BE2C (cell line): ENCODE results near the gene GPC5.

ENCODE experiments used
- DNase-seq: peaks from one replicate; pipeline ENCODE4 v3.0.0-alpha.2; 2020
- H3K27me3 ChIP-seq: fragments of 250-450 bp; sonication (Bioruptor Pico); 2 replicates; pipeline ENCODE4 v1.5.1; 2020; ENCODE audit warnings: mild to moderate bottlenecking
- H3K36me3 ChIP-seq: fragments of 250-450 bp; sonication (Bioruptor Pico); 2 replicates; pipeline ENCODE4 v1.5.1; 2020; ENCODE audit warnings: mild to moderate bottlenecking
- H3K4me1 ChIP-seq: fragments of 250-450 bp; sonication (Bioruptor Pico); 2 replicates; pipeline ENCODE4 v1.5.1; 2020
- H3K4me3 ChIP-seq: 2 replicates; pipeline ENCODE4 v1.5.1; 2011; ENCODE audit warnings: low read depth, low read length
- H3K9me3 ChIP-seq: fragments of 250-450 bp; sonication (Bioruptor Pico); 2 replicates; pipeline ENCODE4 v1.5.1; 2020
- CTCF ChIP-seq: IDR thresholded peaks from 2 replicates; pipeline ENCODE4 v1.5.1; 2012; ENCODE audit warnings: mild to moderate bottlenecking, low read depth, low read length

GPC5 gene

GRCh38 chr13:91690944-91691343 is 292.5 kb downstream of the GPC5 start:
- Histone ChIP-seq H3K4me3 (no peak overlapping the region), H3K4me1 (no peaks in the 10 kb centered on the region), H3K36me3 (no peaks in the 10 kb centered on the region), H3K27me3 (no peaks in the 10 kb centered on the region), H3K9me3 (no peaks in the 10 kb centered on the region)
- no peak for DNase-seq
- no peak for TF ChIP-seq CTCF

- TF ChIP-seq CTCF: no peak
- Histone ChIP-seq H3K4me3 (no peak overlapping the region), H3K4me1 (no peaks in the 10 kb centered on the region), H3K27me3 (no peaks in the 10 kb centered on the region), H3K36me3 (no peaks in the 10 kb centered on the region), H3K9me3 (no peaks in the 10 kb centered on the region)
- no peak for DNase-seq
These were observed 295.0 kb downstream of the GPC5 start for GRCh38 chr13:91693466-91693865.

- Histone ChIP-seq H3K4me3 (no peak overlapping the region), H3K27me3 (no peaks in the 10 kb centered on the region), H3K4me1 (no peaks in the 10 kb centered on the region), H3K9me3 (no peaks in the 10 kb centered on the region), H3K36me3 (no peaks in the 10 kb centered on the region)
- DNase-seq: no peak
- no peak for TF ChIP-seq CTCF
These were observed 299.9 kb downstream of the GPC5 start for GRCh38 chr13:91698308-91698707.

GRCh38 chr13:91698767-91699166 is 300.3 kb downstream of the GPC5 start:
- H3K9me3 ChIP-seq: no peaks in the 10 kb centered on the region
- H3K4me1 ChIP-seq: no peaks in the 10 kb centered on the region
- no peak for DNase-seq
- no peak overlapping the region for H3K4me3 ChIP-seq
- H3K27me3 ChIP-seq: no peaks in the 10 kb centered on the region
- no peaks in the 10 kb centered on the region for H3K36me3 ChIP-seq
- no peak for TF ChIP-seq CTCF

- Histone ChIP-seq H3K4me1 (no peaks in the 10 kb centered on the region), H3K36me3 (no peaks in the 10 kb centered on the region)
- peak; percentile 22; the same call in 1 of the 2 replicates for TF ChIP-seq CTCF
These were observed 301.4 kb downstream of the GPC5 start for GRCh38 chr13:91699863-91700262.

GRCh38 chr13:91701975-91702374 is 303.6 kb downstream of the GPC5 start:
- DNase-seq: no peak
- no peaks in the 10 kb centered on the region for H3K4me1 ChIP-seq
- no peaks in the 10 kb centered on the region for H3K9me3 ChIP-seq
- no peaks in the 10 kb centered on the region for H3K27me3 ChIP-seq
- H3K4me3 ChIP-seq: no peak overlapping the region
- H3K36me3 ChIP-seq: no peaks in the 10 kb centered on the region
- no peak for TF ChIP-seq CTCF

More at GRCh38 chr13:91699863-91700262, 301.4 kb downstream of the GPC5 start:
- Histone ChIP-seq H3K9me3 (no peaks in the 10 kb centered on the region), H3K27me3 (no peaks in the 10 kb centered on the region), H3K4me3 (no peak overlapping the region)
- no peak for DNase-seq
